GM23338 (cell line): ENCODE results near the gene DMD. TPM values are rescaled to one million over a fixed set of nuclear protein-coding genes. Genes with fewer than 3 reads are reported as not detected.

ENCODE experiments used
- ATAC-seq: fragments of 200-7000 bp; cut with Tn5 transposase; 3 replicates; pipeline ENCODE4 v1.9.1; 2020
- DNase-seq: peaks from one replicate; pipeline ENCODE4 v3.0.0-alpha.2; 2015; ENCODE audit warnings: low spot score
- H2AFZ ChIP-seq: fragments of 200-600 bp; sonication (generic); 2 replicates; pipeline ENCODE4 v1.8.0; 2016; ENCODE audit warnings: antibody characterized with exemption, mild to moderate bottlenecking, moderate library complexity
- H3F3A ChIP-seq: fragments of 200-600 bp; sonication (generic); replicated peaks from 2 replicates; pipeline ENCODE4 v1.8.0; 2017; ENCODE audit warnings: antibody characterized with exemption, mixed run types, low read depth
- H3K27ac ChIP-seq: fragments of 200-600 bp; sonication (generic); 2 replicates; pipeline ENCODE4 v1.6.1; 2016; ENCODE audit warnings: low read depth
- H3K27me3 ChIP-seq: fragments of 200-600 bp; sonication (generic); 2 replicates; pipeline ENCODE4 v1.8.0; 2016; ENCODE audit warnings: mild to moderate bottlenecking, mixed run types, moderate library complexity; ENCODE audit not compliant: insufficient read depth
- H3K36me3 ChIP-seq: fragments of 200-600 bp; sonication (generic); 2 replicates; pipeline ENCODE4 v1.8.0; 2016; ENCODE audit warnings: mild to moderate bottlenecking; ENCODE audit not compliant: insufficient read depth
- H3K4me1 ChIP-seq: fragments of 200-600 bp; sonication (generic); 2 replicates; pipeline ENCODE4 v1.8.0; 2016; ENCODE audit warnings: mild to moderate bottlenecking, moderate library complexity; ENCODE audit not compliant: insufficient read depth
- H3K4me2 ChIP-seq: fragments of 200-600 bp; sonication (generic); 2 replicates; pipeline ENCODE4 v1.7.1; 2017; ENCODE audit warnings: mixed run types
- H3K4me3 ChIP-seq: fragments of 200-600 bp; sonication (generic); 2 replicates; pipeline ENCODE4 v1.6.1; 2016; ENCODE audit warnings: mixed run types
- H3K79me2 ChIP-seq: fragments of 200-600 bp; sonication (generic); replicated peaks from 2 replicates; pipeline ENCODE4 v1.8.0; 2017; ENCODE audit warnings: mild to moderate bottlenecking; ENCODE audit not compliant: insufficient read depth
- H3K9me2 ChIP-seq: fragments of 200-600 bp; sonication (generic); 2 replicates; pipeline ENCODE4 v1.8.0; 2017; ENCODE audit not compliant: insufficient read depth
- H4K20me1 ChIP-seq: fragments of 200-600 bp; sonication (generic); replicated peaks from 2 replicates; pipeline ENCODE4 v1.8.0; 2017; ENCODE audit warnings: mild to moderate bottlenecking; ENCODE audit not compliant: insufficient read depth
- H3K27ac Mint-ChIP-seq: 2 replicates; pipeline ENCODE4 v1.8.0; 2020; ENCODE audit warnings: inconsistent platforms, mild to moderate bottlenecking, moderate library complexity, mixed read lengths
- H3K27me3 Mint-ChIP-seq: 3 replicates; pipeline ENCODE4 v1.8.0; 2022; ENCODE audit warnings: low read depth, mild to moderate bottlenecking, moderate library complexity, mixed read lengths, inconsistent platforms; ENCODE audit not compliant: insufficient read depth, poor library complexity
- H3K36me3 Mint-ChIP-seq: 3 replicates; pipeline ENCODE4 v1.8.0; 2021; ENCODE audit warnings: low read depth, mild to moderate bottlenecking, inconsistent platforms, moderate library complexity, mixed read lengths
- H3K4me1 Mint-ChIP-seq: 3 replicates; pipeline ENCODE4 v1.8.0; 2020; ENCODE audit warnings: mild to moderate bottlenecking, inconsistent platforms, mixed read lengths
- H3K4me3 Mint-ChIP-seq: 3 replicates; pipeline ENCODE4 v1.8.0; 2021; ENCODE audit warnings: moderate library complexity, mild to moderate bottlenecking, inconsistent platforms, mixed read lengths
- H3K9me3 Mint-ChIP-seq: 3 replicates; pipeline ENCODE4 v1.8.0; 2020; ENCODE audit warnings: moderate library complexity, mild to moderate bottlenecking, inconsistent platforms, mixed read lengths
- CREB1 ChIP-seq: fragments of 250-450 bp; sonication (Bioruptor Pico); IDR thresholded peaks from 2 replicates; pipeline ENCODE4 v1.5.0; 2020; ENCODE audit warnings: low read depth, mild to moderate bottlenecking, moderate library complexity
- ETS1 ChIP-seq: IDR thresholded peaks from 2 replicates; pipeline ENCODE4 v1.6.1; 2016; ENCODE audit warnings: antibody characterized with exemption
- EZH2 ChIP-seq: fragments of 200-600 bp; sonication (generic); IDR thresholded peaks from one replicate; pipeline ENCODE4 v1.8.0; 2017; ENCODE audit warnings: antibody characterized with exemption, mild to moderate bottlenecking, low read depth; ENCODE audit not compliant: unreplicated experiment
- EZH2phosphoT487 ChIP-seq: fragments of 200-600 bp; sonication (generic); IDR thresholded peaks from one replicate; pipeline ENCODE4 v1.8.1; 2018; ENCODE audit warnings: antibody characterized with exemption; ENCODE audit not compliant: unreplicated experiment
- JUNB ChIP-seq: IDR thresholded peaks from one replicate; pipeline ENCODE4 v1.6.1; 2016; ENCODE audit warnings: antibody characterized with exemption; ENCODE audit not compliant: unreplicated experiment
- POLR2AphosphoS5 ChIP-seq: IDR thresholded peaks from 2 replicates; pipeline ENCODE4 v1.6.1; 2016; ENCODE audit warnings: antibody characterized with exemption, low read depth
- STAT1 ChIP-seq: IDR thresholded peaks from one replicate; pipeline ENCODE4 v1.6.1; 2016; ENCODE audit warnings: antibody characterized with exemption; ENCODE audit not compliant: unreplicated experiment
- ZNF114 ChIP-seq: fragments of 250-450 bp; sonication (Bioruptor Pico); IDR thresholded peaks from 2 replicates; pipeline ENCODE4 v1.5.0; 2020; ENCODE audit warnings: mild to moderate bottlenecking, moderate library complexity
- ZNF331 ChIP-seq: fragments of 250-450 bp; sonication (Bioruptor Pico); IDR thresholded peaks from 2 replicates; pipeline ENCODE4 v1.5.0; 2020; ENCODE audit warnings: low read depth, mild to moderate bottlenecking, moderate library complexity
- polyA plus RNA-seq: library from polyadenylated mRNA; unstranded; fragments of >200 nt; fragmentation: Nextera tagmentation; extraction: Ambion mirVana; gene quantifications from 2 replicates; pipeline ENCODE4 v1.2.1, GENCODE V29; 2016
- total RNA-seq: library from RNA; depleted of rRNA; stranded (reverse); fragments of >200 nt; shearing (Covaris generic); gene quantifications from 2 replicates; pipeline ENCODE4 v1.2.3, GENCODE V29; 2014
- TF ChIP-seq, protein P1 (sequence below): IDR thresholded peaks from one replicate; pipeline ENCODE4 v1.6.1; 2018; ENCODE audit warnings: antibody characterized with exemption; ENCODE audit not compliant: unreplicated experiment

DMD gene
- total and polyA plus RNA-seq, 2 experiments from 2014 or later: 4.5 to 7.6 TPM

GRCh38 chrX:31170792-31171191 is 2040.6 kb downstream of the DMD start:
- ATAC-seq (no peak), DNase-seq (no peak)
- Histone ChIP-seq H2AFZ (no peak overlapping the region), H3K36me3 (no peaks in the 10 kb centered on the region), H3K4me2 (no peak overlapping the region), H3K4me3 (no peak overlapping the region), H3K27ac (no peak overlapping the region), H3F3A (no peaks in the 10 kb centered on the region), H4K20me1 (no peaks in the 10 kb centered on the region), H3K9me2 (no peaks in the 10 kb centered on the region), H3K27me3 (no peaks in the 10 kb centered on the region), H3K79me2 (no peaks in the 10 kb centered on the region), H3K4me1 (0 out of 2 replicates have a peak, but pooled peaks cover 4% of the 10 kb centered on the region)
- Mint-ChIP-seq H3K4me1 (peaks cover 4% of the 10 kb centered on the region; the same call in 2 of the 3 replicates), H3K9me3 (no peaks in the 10 kb centered on the region), H3K4me3 (no peak overlapping the region), H3K27ac (no peak overlapping the region), H3K36me3 (no peaks in the 10 kb centered on the region), H3K27me3 (peaks cover 3% of the 10 kb centered on the region)
- TF ChIP-seq ETS1 (no peak), EZH2 (no peak), POLR2AphosphoS5 (no peak), ZNF114 (no peak)
- TF ChIP-seq, protein P1, sequence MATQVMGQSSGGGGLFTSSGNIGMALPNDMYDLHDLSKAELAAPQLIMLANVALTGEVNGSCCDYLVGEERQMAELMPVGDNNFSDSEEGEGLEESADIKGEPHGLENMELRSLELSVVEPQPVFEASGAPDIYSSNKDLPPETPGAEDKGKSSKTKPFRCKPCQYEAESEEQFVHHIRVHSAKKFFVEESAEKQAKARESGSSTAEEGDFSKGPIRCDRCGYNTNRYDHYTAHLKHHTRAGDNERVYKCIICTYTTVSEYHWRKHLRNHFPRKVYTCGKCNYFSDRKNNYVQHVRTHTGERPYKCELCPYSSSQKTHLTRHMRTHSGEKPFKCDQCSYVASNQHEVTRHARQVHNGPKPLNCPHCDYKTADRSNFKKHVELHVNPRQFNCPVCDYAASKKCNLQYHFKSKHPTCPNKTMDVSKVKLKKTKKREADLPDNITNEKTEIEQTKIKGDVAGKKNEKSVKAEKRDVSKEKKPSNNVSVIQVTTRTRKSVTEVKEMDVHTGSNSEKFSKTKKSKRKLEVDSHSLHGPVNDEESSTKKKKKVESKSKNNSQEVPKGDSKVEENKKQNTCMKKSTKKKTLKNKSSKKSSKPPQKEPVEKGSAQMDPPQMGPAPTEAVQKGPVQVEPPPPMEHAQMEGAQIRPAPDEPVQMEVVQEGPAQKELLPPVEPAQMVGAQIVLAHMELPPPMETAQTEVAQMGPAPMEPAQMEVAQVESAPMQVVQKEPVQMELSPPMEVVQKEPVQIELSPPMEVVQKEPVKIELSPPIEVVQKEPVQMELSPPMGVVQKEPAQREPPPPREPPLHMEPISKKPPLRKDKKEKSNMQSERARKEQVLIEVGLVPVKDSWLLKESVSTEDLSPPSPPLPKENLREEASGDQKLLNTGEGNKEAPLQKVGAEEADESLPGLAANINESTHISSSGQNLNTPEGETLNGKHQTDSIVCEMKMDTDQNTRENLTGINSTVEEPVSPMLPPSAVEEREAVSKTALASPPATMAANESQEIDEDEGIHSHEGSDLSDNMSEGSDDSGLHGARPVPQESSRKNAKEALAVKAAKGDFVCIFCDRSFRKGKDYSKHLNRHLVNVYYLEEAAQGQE: no peak

DNA sequence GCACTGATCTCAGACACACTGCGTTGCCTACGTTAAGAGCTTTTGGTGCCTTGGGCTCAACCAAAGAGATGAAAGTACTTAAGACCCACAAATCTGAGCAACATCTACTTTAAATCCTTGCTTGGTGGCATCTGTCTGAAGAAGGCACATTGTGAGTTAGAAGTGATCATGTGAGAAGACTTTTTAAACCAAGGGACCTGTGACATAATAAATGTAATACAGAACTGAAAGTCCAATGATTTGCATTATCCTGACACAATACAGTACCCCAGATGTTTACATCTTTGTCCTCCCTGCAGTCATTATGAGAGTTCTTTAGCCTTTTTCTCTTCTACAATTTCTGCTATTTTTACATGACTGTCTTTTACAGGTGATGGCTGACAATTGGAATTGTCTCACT is 2042.8 kb downstream of the DMD start:
- 0 out of 2 replicates have a peak, but pooled peaks cover 4% of the 10 kb centered on the region for H3K4me1 ChIP-seq
- no peak for ATAC-seq
- no peaks in the 10 kb centered on the region for H3K36me3 ChIP-seq
- H3K4me3 ChIP-seq: no peak overlapping the region
- Mint-ChIP-seq H3K4me3 (no peak overlapping the region), H3K9me3 (no peaks in the 10 kb centered on the region; the same call in 2 of the 3 replicates), H3K27me3 (peaks cover 3% of the 10 kb centered on the region), H3K4me1 (peaks cover 5% of the 10 kb centered on the region; the same call in 2 of the 3 replicates), H3K27ac (no peak overlapping the region), H3K36me3 (peaks cover 3% of the 10 kb centered on the region; the same call in 2 of the 3 replicates)
- H3K79me2 ChIP-seq: no peaks in the 10 kb centered on the region
- H3K27ac ChIP-seq: no peak overlapping the region
- no peak overlapping the region for H2AFZ ChIP-seq
- no peaks in the 10 kb centered on the region for H3F3A ChIP-seq
- H3K9me2 ChIP-seq: no peaks in the 10 kb centered on the region
- H3K27me3 ChIP-seq: no peaks in the 10 kb centered on the region
- no peaks in the 10 kb centered on the region for H4K20me1 ChIP-seq
- no peak overlapping the region for H3K4me2 ChIP-seq
- DNase-seq: no peak
- TF ChIP-seq EZH2phosphoT487 (no peak), POLR2AphosphoS5 (no peak), CREB1 (no peak), JUNB (no peak), ZNF331 (CRISPR knock-in tag) (no peak), ETS1 (no peak), STAT1 (no peak)
